H1 (cell line): ENCODE results near the gene TVP23A. TPM values are rescaled to one million over a fixed set of nuclear protein-coding genes. Genes with fewer than 3 reads are reported as not detected.

ENCODE experiments used
- CTCF ChIA-PET: fragments of 300-600 bp; sonication (Branson Sonifier 250); formaldehyde crosslinking; loops from one replicate; lab custom pipeline; 2021; ENCODE audit not compliant: partially characterized antibody; lab: Charles Lee
- POLR2A ChIA-PET: fragments of 300-600 bp; sonication (Branson Sonifier 250); formaldehyde crosslinking; loops from one replicate; lab custom pipeline; 2021; ENCODE audit warnings: inconsistent platforms; ENCODE audit not compliant: partially characterized antibody; lab: Charles Lee
- DNase-seq, 2 experiments: peaks; one replicate each; pipeline versions ENCODE4 v3.0.0 to v3.0.0-alpha.2; 2010 to 2022; ENCODE audit warnings: low spot score in 2 of 2, low read depth in 1 of 2, mixed read lengths in 1 of 2
- FAIRE-seq: peaks from 2 replicates; lab custom pipeline; 2011; peaks lifted over from hg19 to GRCh38; lab: Jason Lieb, UNC
- H2AFZ ChIP-seq: 2 replicates; pipeline ENCODE4 v1.8.1; 2012; ENCODE audit warnings: low read length, inconsistent platforms
- H2AK5ac ChIP-seq: 2 replicates; pipeline ENCODE4 v1.6.1; 2013; ENCODE audit warnings: low read depth, low read length
- H2BK120ac ChIP-seq: replicated peaks from 2 replicates; pipeline ENCODE3; 2013; ENCODE audit warnings: low read depth, low read length, inconsistent platforms
- H2BK12ac ChIP-seq: 2 replicates; pipeline ENCODE4 v1.6.1; 2013; ENCODE audit warnings: low read depth, low read length
- H2BK15ac ChIP-seq: 2 replicates; pipeline ENCODE4 v1.6.1; 2013; ENCODE audit warnings: low read length
- H2BK20ac ChIP-seq: 2 replicates; pipeline ENCODE4 v1.6.1; 2013; ENCODE audit warnings: low read length
- H2BK5ac ChIP-seq: 2 replicates; pipeline ENCODE4 v1.6.1; 2013; ENCODE audit warnings: low read depth, low read length
- H3K14ac ChIP-seq: 2 replicates; pipeline ENCODE4 v1.6.1; 2013; ENCODE audit warnings: inconsistent platforms; ENCODE audit not compliant: insufficient read length
- H3K18ac ChIP-seq: 2 replicates; pipeline ENCODE4 v1.6.1; 2013; ENCODE audit warnings: low read length; ENCODE audit errors: extremely low read depth
- H3K23ac ChIP-seq: 2 replicates; pipeline ENCODE4 v1.6.1; 2013; ENCODE audit warnings: inconsistent platforms; ENCODE audit not compliant: insufficient read length
- H3K23me2 ChIP-seq: 2 replicates; pipeline ENCODE4 v1.6.1; 2013; ENCODE audit warnings: low read depth, low read length
- H3K27ac ChIP-seq: 2 replicates; pipeline ENCODE4 v1.6.1; 2011; ENCODE audit warnings: low read depth, low read length, inconsistent platforms
- H3K27me3 ChIP-seq, 4 experiments: replicated peaks in 1 of 4; 1 replicate in 1 of 4; 2 replicates in 3 of 4; pipeline versions ENCODE4 v1.6.1 to v1.8.1; 2011 to 2013; ENCODE audit warnings: low read length in 3 of 4, mild to moderate bottlenecking in 3 of 4, inconsistent platforms in 2 of 4, mixed read lengths in 2 of 4, moderate library complexity in 1 of 4; ENCODE audit not compliant: control insufficient read depth in 3 of 4, insufficient read depth in 3 of 4; ENCODE audit errors: extremely low read depth in 1 of 4
- H3K36me3 ChIP-seq, 4 experiments: 2 replicates each; pipeline versions ENCODE4 v1.6.1 to v1.8.1; 2011 to 2013; ENCODE audit warnings: mild to moderate bottlenecking in 4 of 4, low read length in 3 of 4, moderate library complexity in 2 of 4, control low read depth in 1 of 4, inconsistent platforms in 1 of 4; ENCODE audit not compliant: insufficient read depth in 4 of 4, control insufficient read depth in 2 of 4
- H3K4ac ChIP-seq: replicated peaks from 2 replicates; pipeline ENCODE3; 2013; ENCODE audit warnings: low read length, low read depth, mixed read lengths, inconsistent platforms; ENCODE audit not compliant: insufficient read length
- H3K4me1 ChIP-seq, 4 experiments: replicated peaks in 1 of 4; 1 replicate in 1 of 4; 2 replicates in 3 of 4; pipeline versions ENCODE4 v1.6.1 to v1.8.1; 2011 to 2013; ENCODE audit warnings: low read length in 3 of 4, inconsistent platforms in 2 of 4, mixed read lengths in 1 of 4; ENCODE audit not compliant: insufficient read depth in 4 of 4, control insufficient read depth in 3 of 4
- H3K4me2 ChIP-seq, 2 experiments: 2 replicates each; pipeline versions ENCODE4 v1.6.1 to v1.8.1; 2011 to 2013; ENCODE audit warnings: low read depth in 2 of 2, low read length in 2 of 2, control low read depth in 1 of 2, inconsistent platforms in 1 of 2, mild to moderate bottlenecking in 1 of 2; ENCODE audit not compliant: insufficient read depth in 1 of 2
- H3K4me3 ChIP-seq, 4 experiments: fragments of 200-600, 300-600 bp in 1 of 4; sonication (generic), shearing (Covaris generic), sonication (Bioruptor Twin) in 1 of 4; 2 replicates each; pipeline versions ENCODE4 v1.5.1 to v1.8.1; 2011 to 2016; ENCODE audit warnings: low read length in 4 of 4, low read depth in 3 of 4, control low read depth in 2 of 4, inconsistent platforms in 2 of 4, mild to moderate bottlenecking in 2 of 4, mixed read lengths in 1 of 4, moderate library complexity in 1 of 4; ENCODE audit not compliant: insufficient read depth in 2 of 4; ENCODE audit errors: extremely low read depth in 1 of 4
- H3K56ac ChIP-seq: replicated peaks from 2 replicates; pipeline ENCODE3; 2013; ENCODE audit warnings: low read depth, mild to moderate bottlenecking, mixed read lengths, low read length, inconsistent platforms; ENCODE audit not compliant: insufficient read length
- H3K79me1 ChIP-seq: 2 replicates; pipeline ENCODE4 v1.6.1; 2013; ENCODE audit warnings: low read depth, low read length, control low read depth
- H3K79me2 ChIP-seq, 2 experiments: 2 replicates each; pipeline versions ENCODE4 v1.6.1 to v1.8.1; 2012 to 2013; ENCODE audit warnings: low read length in 2 of 2, mild to moderate bottlenecking in 2 of 2, inconsistent platforms in 1 of 2; ENCODE audit not compliant: insufficient read depth in 2 of 2, control insufficient read depth in 1 of 2
- H3K9ac ChIP-seq, 4 experiments: replicated peaks in 1 of 4; 1 replicate in 1 of 4; 2 replicates in 3 of 4; pipeline versions ENCODE4 v1.6.1 to v1.8.1; 2011 to 2013; ENCODE audit warnings: low read depth in 3 of 4, low read length in 3 of 4, control low read depth in 2 of 4, mild to moderate bottlenecking in 2 of 4, moderate library complexity in 2 of 4, inconsistent platforms in 1 of 4; ENCODE audit errors: extremely low read depth in 1 of 4
- H3K9me3 ChIP-seq, 2 experiments: 2 replicates each; pipeline versions ENCODE4 v1.6.1 to v1.8.1; 2012 to 2013; ENCODE audit warnings: mild to moderate bottlenecking in 2 of 2, moderate library complexity in 2 of 2, control low read depth in 1 of 2, inconsistent platforms in 1 of 2, low read depth in 1 of 2, low read length in 1 of 2, mixed read lengths in 1 of 2; ENCODE audit not compliant: insufficient read depth in 2 of 2
- H4K20me1 ChIP-seq, 2 experiments: replicated peaks in 1 of 2; 2 replicates each; pipeline versions ENCODE3 to v1.8.1; 2011 to 2013; ENCODE audit warnings: inconsistent platforms in 2 of 2, low read length in 2 of 2, mild to moderate bottlenecking in 1 of 2; ENCODE audit not compliant: insufficient read depth in 2 of 2, control insufficient read depth in 1 of 2
- H4K5ac ChIP-seq: 2 replicates; pipeline ENCODE4 v1.6.1; 2013; ENCODE audit warnings: low read length, low read depth, mixed read lengths, inconsistent platforms; ENCODE audit not compliant: insufficient read length
- H4K8ac ChIP-seq: 2 replicates; pipeline ENCODE4 v1.8.0; 2013; ENCODE audit warnings: mild to moderate bottlenecking, moderate library complexity, low read length, inconsistent platforms; ENCODE audit not compliant: insufficient read depth; ENCODE audit errors: extremely low read depth
- H4K91ac ChIP-seq: replicated peaks from 2 replicates; pipeline ENCODE3; 2013; ENCODE audit warnings: low read length, mixed read lengths, inconsistent platforms; ENCODE audit not compliant: insufficient read length
- KDM1A ChIP-seq: fragments of 200-600, 300-600 bp; sonication (generic); IDR thresholded peaks from 2 replicates; pipeline ENCODE4 v1.7.1; 2016; ENCODE audit warnings: mild to moderate bottlenecking, low read length, borderline replicate concordance
- TAF1 ChIP-seq: IDR thresholded peaks from 2 replicates; pipeline ENCODE4 v1.6.1; 2011; ENCODE audit warnings: mild to moderate bottlenecking, low read depth, low read length
- WGBS, 2 experiments: shearing (Covaris generic) in 1 of 2; methylation state at CpG; one replicate each; pipeline versions ENCODE4 v1.1.6 to v1.1.7; 2013 to 2015; ENCODE audit warnings: low lambda C conversion rate in 2 of 2, mixed read lengths in 2 of 2, inconsistent platforms in 1 of 2, low coverage in 1 of 2, missing lambda C conversion rate in 1 of 2; ENCODE audit not compliant: insufficient replicate concordance in 2 of 2, insufficient coverage in 1 of 2, insufficient read length in 1 of 2; ENCODE audit errors: extremely low coverage in 1 of 2, missing lambda C conversion rate in 1 of 2; 5-methylcytosine and 5-hydroxymethylcytosine counted together
- polyA plus RNA-seq, 7 experiments: library from polyadenylated mRNA; depleted of rRNA in 3 of 7; stranded (reverse) in 5 of 7; unstranded in 2 of 7; fragments of >200 nt in 5 of 7; fragments of 200-250 nt in 2 of 7; gene quantifications; 1 replicate in 5 of 7; 2 replicates in 1 of 7; 4 replicates in 1 of 7; pipeline versions ENCODE4 v1.2.1 to v1.2.3, GENCODE V29; 2011 to 2013; ENCODE audit warnings: missing spikeins in 2 of 7, mixed read lengths in 2 of 7
- total RNA-seq: library from RNA; stranded (reverse); fragmentation: NEBNext Ultra II Directional; extraction: Animal tissue kit (Norgen Biotek cat#: 25700); gene quantifications from 2 replicates; pipeline ENCODE4 v1.2.1, GENCODE V29; 2021

Gene TVP23A
- total and polyA plus RNA-seq, 2 of the 8 experiments (the other 6 are each of a cell fraction or from before 2014, with no cell fraction given), result 2.2 to 3.1 TPM

DNA sequence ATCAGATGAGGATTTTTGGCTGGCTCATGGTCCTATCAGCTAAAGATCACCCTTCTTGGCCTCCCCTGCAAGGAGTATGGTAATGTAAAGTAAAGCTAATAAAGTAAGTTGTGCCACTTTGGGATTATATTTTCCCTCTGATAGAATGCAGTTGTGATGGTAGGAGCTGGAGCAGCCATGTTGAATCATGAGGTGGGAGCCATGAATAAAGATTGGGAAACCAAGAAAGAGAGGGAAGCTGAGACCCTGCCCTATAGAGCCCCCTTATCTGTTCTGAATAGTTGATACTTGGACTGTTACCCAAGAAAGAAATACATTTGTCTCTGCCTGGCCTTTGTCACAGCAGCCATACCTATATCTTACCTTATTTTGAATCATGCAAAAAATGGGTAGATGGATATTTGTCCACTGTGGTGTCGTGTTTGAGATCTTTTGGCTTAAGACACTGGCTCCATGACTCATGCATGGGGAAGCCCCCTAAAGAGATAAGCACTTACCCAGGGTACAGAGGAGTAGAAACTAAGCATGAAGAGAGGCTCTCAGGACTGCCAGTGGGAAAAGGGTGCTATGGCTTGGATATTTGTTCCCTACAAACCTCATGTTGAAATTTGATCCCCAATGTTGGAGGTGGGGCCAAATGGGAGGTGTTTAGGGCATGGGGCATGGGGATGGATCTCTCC is 17.7 kb upstream of the TVP23A start:
- H3K56ac ChIP-seq, result no peak overlapping the region
- no peaks in the 10 kb centered on the region for H3K79me2 ChIP-seq
- H3K27me3 ChIP-seq, result peaks cover 0 to 3% (median 0%) of the 10 kb centered on the region in 4 experiments; a peak in 1 of 7 replicates
- no peaks in the 10 kb centered on the region for H3K79me1 ChIP-seq
- no peak overlapping the region for H4K5ac ChIP-seq
- no peak overlapping the region for H3K27ac ChIP-seq
- H3K18ac ChIP-seq, result no peak overlapping the region
- FAIRE-seq (no peak), DNase-seq (no peak)
- no peaks in the 10 kb centered on the region for H3K36me3 ChIP-seq
- no peaks in the 10 kb centered on the region for H3K9me3 ChIP-seq
- H3K14ac ChIP-seq, result no peak overlapping the region
- 79% methylated on average over 1 of the region's 1 CpG; no CpG with 5 or more reads in 1 of the 2 experiments for WGBS, 2 experiments
- TF ChIP-seq KDM1A, result peak; percentile 72; the same call in 1 of the 2 replicates
- TF ChIP-seq TAF1, result no peak
- no peak overlapping the region for H2BK15ac ChIP-seq
- no peak overlapping the region for H4K91ac ChIP-seq
- no peak overlapping the region for H3K9ac ChIP-seq
- H3K23me2 ChIP-seq, result no peaks in the 10 kb centered on the region
- no peak overlapping the region for H2AK5ac ChIP-seq
- H3K23ac ChIP-seq, result no peak overlapping the region
- H2BK120ac ChIP-seq, result no peak overlapping the region
- no peak overlapping the region for H4K8ac ChIP-seq
- H3K4me2 ChIP-seq, result no peak overlapping the region
- no peak overlapping the region for H3K4ac ChIP-seq
- no peak overlapping the region for H2BK12ac ChIP-seq
- no peak overlapping the region for H2AFZ ChIP-seq
- no peak overlapping the region for H3K4me3 ChIP-seq
- 0 out of 7 replicates have a peak, but pooled peaks cover 0 to 2% (median under 1%) of the 10 kb centered on the region in 4 experiments for H3K4me1 ChIP-seq
- ChIA-PET CTCF (no interaction called here), POLR2A (no interaction called here)
- H4K20me1 ChIP-seq, result no peaks in the 10 kb centered on the region
- H2BK20ac ChIP-seq, result no peak overlapping the region
- H2BK5ac ChIP-seq, result no peak overlapping the region
